Measurements from ENCODE around the gene LVRN.

The LVRN gene

GRCh38 chr5:116025866-116026265, 63.6 kb downstream of the LVRN start:
- no peak for DNase-seq (ENCODE audit: low read depth in 2 of 2)

GRCh38 chr5:116032094-116032517, 69.8 kb downstream of the LVRN start, which contains the start of gene ARL14EPL:
Gene ARL14EPL (plus strand): TSS chr5:116032472. CDS start chr5:116051466, 18,994 bp downstream.
- DNase-seq (ENCODE audit: low read depth in 2 of 2): no peak

GRCh38 chr5:116032991-116033390, 70.7 kb downstream of the LVRN start:
- no peak for DNase-seq (ENCODE audit: low read depth in 2 of 2)

GRCh38 chr5:116035123-116035522, 72.8 kb downstream of the LVRN start:
- no peak for DNase-seq (ENCODE audit: low read depth in 2 of 2)

- no peak for DNase-seq (ENCODE audit: low read depth in 2 of 2)
These were observed 75.1 kb downstream of the LVRN start for GRCh38 chr5:116037236-116037822.

- DNase-seq (ENCODE audit: low read depth in 2 of 2): no peak
These were observed 76.5 kb downstream of the LVRN start for GRCh38 chr5:116038817-116039216.

- DNase-seq (ENCODE audit: low read depth in 2 of 2): no peak
These were observed 80.1 kb downstream of the LVRN start for GRCh38 chr5:116042375-116042774.

- DNase-seq (ENCODE audit: low read depth in 2 of 2): no peak
These were observed 81.8 kb downstream of the LVRN start for GRCh38 chr5:116044073-116044472.

- DNase-seq (ENCODE audit: low read depth in 2 of 2): no peak
These were observed 83.5 kb downstream of the LVRN start for GRCh38 chr5:116045821-116046220.

GRCh38 chr5:116046261-116046660, 84.0 kb downstream of the LVRN start:
- DNase-seq (ENCODE audit: low read depth in 2 of 2): no peak

- no peak for DNase-seq (ENCODE audit: low read depth in 2 of 2)
These were observed 84.5 kb downstream of the LVRN start for GRCh38 chr5:116046823-116047222.

GRCh38 chr5:116058346-116058936, 96.2 kb downstream of the LVRN start:
- no peak for DNase-seq (ENCODE audit: low read depth in 2 of 2)

- DNase-seq (ENCODE audit: low read depth in 2 of 2): no peak
These were observed 100.1 kb downstream of the LVRN start for GRCh38 chr5:116062352-116062751.

- no peak for DNase-seq (ENCODE audit: low read depth in 2 of 2)
These were observed 101.7 kb downstream of the LVRN start for GRCh38 chr5:116063950-116064349.

GRCh38 chr5:116068028-116068632, 105.9 kb downstream of the LVRN start:
- no peak for DNase-seq (ENCODE audit: low read depth in 2 of 2)

- no peak for DNase-seq (ENCODE audit: low read depth in 2 of 2)
These were observed 108.9 kb downstream of the LVRN start for GRCh38 chr5:116071211-116071610.

GRCh38 chr5:116075191-116075831, 113.0 kb downstream of the LVRN start:
- DNase-seq (ENCODE audit: low read depth in 2 of 2): no peak

GRCh38 chr5:116076496-116076895, 114.2 kb downstream of the LVRN start:
- no peak for DNase-seq (ENCODE audit: low read depth in 2 of 2)

Measured in stimulated activated CD8-positive, alpha-beta memory T cell treated with anti-CD3 and anti-CD28 coated beads, Interleukin-7, amount 100 ng/mL, for 1 hour (primary cell).